ENCODE measurements around the gene NFIA.

The NFIA gene

DNA sequence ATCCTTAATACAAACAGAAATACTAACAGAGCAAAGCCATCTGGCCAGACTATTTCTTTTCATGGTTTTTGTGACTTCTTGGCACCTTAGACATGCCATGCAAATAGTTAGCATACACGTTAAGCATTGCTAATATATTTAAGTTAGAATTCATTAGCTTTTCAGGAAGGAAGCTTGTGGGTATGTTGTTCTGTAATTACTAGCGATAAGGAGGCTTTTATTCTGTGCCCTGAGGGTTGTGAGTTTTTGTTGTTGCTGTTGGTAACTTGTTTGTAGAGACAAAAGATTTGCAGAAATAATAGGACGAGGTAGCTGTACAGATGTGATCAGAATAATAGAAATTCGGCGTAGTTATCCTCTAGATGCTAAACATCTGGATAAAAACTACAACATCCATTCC, 337.3 kb downstream of the NFIA start:
- Mint-ChIP-seq H3K4me1 (peaks cover 8% of the 10 kb centered on the region), H3K9me3 (no peaks in the 10 kb centered on the region), H3K27ac (no peak overlapping the region), H3K4me3 (no peak overlapping the region), H3K27me3 (peaks cover 16% of the 10 kb centered on the region), H3K36me3 (no peaks in the 10 kb centered on the region)
- no peak for ATAC-seq

DNA sequence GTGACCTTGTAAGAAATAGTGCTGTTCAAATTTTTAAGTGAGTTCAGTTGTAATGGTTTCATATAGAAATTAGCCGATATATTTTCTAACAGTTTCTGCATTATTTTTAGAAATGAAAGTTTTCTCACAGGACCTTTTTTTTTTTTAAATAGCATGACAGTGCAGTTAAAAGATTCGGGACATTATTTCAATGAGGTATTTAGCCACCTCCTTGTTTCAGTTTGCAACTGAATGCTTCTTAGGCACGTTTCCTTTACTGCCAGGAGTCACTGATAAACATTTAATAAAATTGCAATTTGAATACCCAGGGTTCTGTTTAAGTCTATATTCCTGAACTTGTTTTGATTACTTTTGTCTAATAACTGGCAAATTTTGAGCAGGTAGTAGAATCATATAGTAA, 337.9 kb downstream of the NFIA start:
- H3K9me3 Mint-ChIP-seq = no peaks in the 10 kb centered on the region
- no peak overlapping the region for H3K4me3 Mint-ChIP-seq
- peaks cover 16% of the 10 kb centered on the region for H3K27me3 Mint-ChIP-seq
- no peak overlapping the region for H3K27ac Mint-ChIP-seq
- no peaks in the 10 kb centered on the region for H3K36me3 Mint-ChIP-seq
- H3K4me1 Mint-ChIP-seq = peaks cover 9% of the 10 kb centered on the region
- ATAC-seq = no peak

DNA sequence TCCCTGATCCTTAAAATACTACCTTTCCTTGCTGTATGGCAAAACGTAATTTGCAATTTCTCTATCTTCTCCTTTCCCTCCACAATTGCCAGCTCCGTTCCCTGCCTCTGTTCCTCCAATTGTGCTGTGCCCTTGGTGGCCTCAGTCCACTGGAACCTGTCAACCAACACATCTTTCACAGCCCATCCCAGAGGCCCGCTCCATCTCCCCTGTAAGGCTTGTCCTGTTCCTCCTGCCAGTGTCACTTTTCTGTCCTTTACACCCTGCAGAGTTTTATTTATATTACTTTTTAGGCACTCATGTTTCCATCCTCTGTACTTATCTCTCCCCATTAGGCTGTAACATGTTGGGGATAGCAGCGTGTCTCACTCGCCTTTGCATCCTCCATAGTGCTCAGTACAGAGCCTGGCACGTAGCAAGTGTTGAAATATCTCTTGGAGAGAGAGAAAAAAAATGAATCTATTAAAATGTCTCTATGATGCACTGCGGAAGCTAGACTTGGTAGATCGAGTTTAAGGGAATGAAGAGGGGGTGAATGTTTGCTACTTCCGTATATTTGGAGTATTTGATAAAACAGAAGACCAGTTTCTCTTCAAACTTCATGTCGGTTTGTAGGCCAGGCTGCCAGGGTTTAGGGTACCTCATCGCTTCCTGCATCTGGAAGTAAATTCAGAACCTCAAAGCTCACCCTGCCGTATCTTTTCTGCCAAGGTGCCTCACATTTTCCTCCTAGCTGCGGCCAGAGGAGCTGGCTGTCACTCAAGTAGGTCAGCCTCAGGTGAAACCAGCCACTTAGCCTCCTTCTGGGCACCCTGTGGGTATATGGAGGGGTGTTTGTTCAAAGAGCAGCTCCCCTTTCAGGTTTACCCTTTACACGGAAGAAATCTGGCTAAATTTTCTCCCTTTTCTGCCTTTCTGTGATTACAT, 338.8 kb downstream of the NFIA start:
- Mint-ChIP-seq H3K27me3 (peaks cover 18% of the 10 kb centered on the region), H3K4me1 (peaks cover 9% of the 10 kb centered on the region), H3K4me3 (no peak overlapping the region), H3K27ac (no peak overlapping the region), H3K9me3 (no peaks in the 10 kb centered on the region), H3K36me3 (no peaks in the 10 kb centered on the region)
- ATAC-seq = no peak

DNA sequence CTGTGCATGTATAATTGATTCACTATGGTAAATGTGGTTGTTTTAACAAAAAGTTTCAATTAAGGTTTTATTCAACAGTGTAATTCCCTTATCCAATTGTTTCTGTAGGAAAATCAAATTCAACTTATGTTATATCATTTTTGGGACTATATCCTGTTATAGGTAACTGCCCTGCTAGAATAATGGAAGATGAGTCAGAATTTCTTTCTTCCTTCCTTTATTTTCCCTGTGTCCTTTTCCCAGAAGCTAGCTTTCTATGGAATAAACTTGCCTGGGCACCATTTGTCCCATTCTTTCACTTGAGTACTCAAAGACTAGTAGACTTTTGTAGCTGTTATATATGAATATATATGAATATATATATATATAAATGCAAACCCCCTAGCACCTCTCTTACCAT, 341.3 kb downstream of the NFIA start:
- Mint-ChIP-seq H3K4me3 (no peak overlapping the region), H3K27ac (no peak overlapping the region), H3K27me3 (peaks cover 28% of the 10 kb centered on the region), H3K4me1 (peaks cover 9% of the 10 kb centered on the region), H3K36me3 (no peaks in the 10 kb centered on the region), H3K9me3 (no peaks in the 10 kb centered on the region)
- no peak for ATAC-seq

DNA sequence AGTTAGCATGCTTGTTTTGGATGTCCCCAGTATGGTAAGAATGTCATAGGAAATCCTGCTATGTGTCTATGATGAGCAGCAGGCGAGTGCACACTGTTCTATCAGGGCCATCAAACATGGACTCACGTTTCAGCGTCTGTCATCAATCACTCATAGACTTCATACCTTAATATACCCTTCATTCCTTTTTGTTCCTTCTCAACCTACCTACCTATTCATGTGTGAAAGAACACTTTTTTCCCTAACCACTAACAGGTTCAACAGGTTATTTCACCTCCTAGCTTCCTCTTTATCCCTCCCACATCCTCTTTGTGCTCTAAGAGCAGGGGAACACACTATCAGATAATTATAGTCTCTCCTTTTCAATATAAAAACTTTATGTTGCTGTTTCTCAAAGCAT, 342.0 kb downstream of the NFIA start:
- Mint-ChIP-seq H3K4me3 (no peak overlapping the region), H3K9me3 (no peaks in the 10 kb centered on the region), H3K4me1 (peaks cover 9% of the 10 kb centered on the region), H3K27ac (no peak overlapping the region), H3K36me3 (no peaks in the 10 kb centered on the region), H3K27me3 (peaks cover 28% of the 10 kb centered on the region)
- ATAC-seq = no peak

DNA sequence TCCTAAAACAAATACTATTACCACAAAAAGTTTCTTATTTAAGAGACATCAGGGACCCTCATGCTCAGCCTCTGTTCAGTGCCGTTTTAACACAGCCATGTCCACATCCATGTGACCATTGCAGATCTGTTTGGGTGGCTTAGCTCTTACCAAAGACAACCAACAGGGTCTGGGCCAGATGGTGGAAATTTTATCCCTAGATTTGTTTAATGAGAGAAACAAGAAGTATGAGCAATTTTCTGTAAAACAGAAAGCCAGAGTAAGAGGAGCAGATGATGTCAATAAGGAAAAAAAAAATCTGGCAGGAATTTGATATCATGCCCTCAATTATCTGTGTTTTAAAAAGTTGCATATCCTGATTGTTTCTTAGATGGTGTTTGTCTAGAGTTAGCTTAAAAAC, 342.7 kb downstream of the NFIA start:
- no peak overlapping the region for H3K27ac Mint-ChIP-seq
- ATAC-seq = no peak
- peaks cover 9% of the 10 kb centered on the region for H3K4me1 Mint-ChIP-seq

DNA sequence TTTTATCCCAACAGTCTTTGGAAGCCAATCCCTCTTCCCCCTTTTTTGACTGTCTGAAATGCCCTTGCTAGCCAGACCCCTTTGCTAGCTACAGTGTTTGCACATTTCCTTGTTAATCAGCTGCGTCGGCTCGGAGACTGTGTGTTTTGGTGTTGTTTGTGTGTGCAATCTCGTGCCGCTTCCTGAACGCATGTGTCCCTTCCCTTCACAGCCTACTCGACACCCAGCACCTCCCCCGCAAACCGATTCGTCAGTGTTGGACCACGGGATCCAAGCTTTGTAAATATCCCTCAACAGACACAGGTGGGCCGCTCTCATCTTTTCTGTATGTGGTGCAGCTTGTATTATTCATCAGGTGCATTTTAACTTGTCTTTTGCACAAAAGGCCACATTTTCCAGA, 343.9 kb downstream of the NFIA start:
- Mint-ChIP-seq H3K36me3 (no peaks in the 10 kb centered on the region), H3K4me3 (no peak overlapping the region), H3K27me3 (peaks cover 19% of the 10 kb centered on the region), H3K27ac (no peak overlapping the region), H3K9me3 (peaks cover 3% of the 10 kb centered on the region), H3K4me1 (peaks cover 9% of the 10 kb centered on the region)
- ATAC-seq = no peak

More for the DNA sequence above, 342.7 kb downstream of the NFIA start:
- Mint-ChIP-seq H3K9me3 (peaks cover 3% of the 10 kb centered on the region), H3K4me3 (no peak overlapping the region), H3K27me3 (peaks cover 28% of the 10 kb centered on the region), H3K36me3 (no peaks in the 10 kb centered on the region)

DNA sequence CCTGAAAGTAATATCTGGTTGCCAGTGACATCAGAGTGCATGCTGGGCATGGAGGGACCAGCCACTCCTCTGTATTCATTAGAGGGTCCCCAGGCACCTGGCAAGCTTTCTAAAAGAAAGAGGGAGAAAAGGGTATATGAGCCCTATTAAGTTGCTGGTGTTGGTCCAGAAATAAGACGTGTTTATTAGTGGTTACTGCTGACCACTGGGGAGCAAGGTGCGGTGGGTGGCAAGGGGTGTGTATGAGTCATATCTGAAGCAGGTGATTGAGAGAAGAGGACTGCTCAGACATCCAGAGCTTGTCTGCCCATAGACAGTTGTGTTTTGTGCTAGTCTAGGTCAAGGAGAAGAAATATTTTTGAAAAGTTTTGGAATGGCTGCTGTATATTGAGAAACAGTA, 344.5 kb downstream of the NFIA start:
- no peak for ATAC-seq
- H3K27me3 Mint-ChIP-seq = peaks cover 13% of the 10 kb centered on the region
- peaks cover 3% of the 10 kb centered on the region for H3K9me3 Mint-ChIP-seq
- no peak overlapping the region for H3K27ac Mint-ChIP-seq
- no peak overlapping the region for H3K4me3 Mint-ChIP-seq
- H3K36me3 Mint-ChIP-seq = no peaks in the 10 kb centered on the region
- H3K4me1 Mint-ChIP-seq = peaks cover 9% of the 10 kb centered on the region

DNA sequence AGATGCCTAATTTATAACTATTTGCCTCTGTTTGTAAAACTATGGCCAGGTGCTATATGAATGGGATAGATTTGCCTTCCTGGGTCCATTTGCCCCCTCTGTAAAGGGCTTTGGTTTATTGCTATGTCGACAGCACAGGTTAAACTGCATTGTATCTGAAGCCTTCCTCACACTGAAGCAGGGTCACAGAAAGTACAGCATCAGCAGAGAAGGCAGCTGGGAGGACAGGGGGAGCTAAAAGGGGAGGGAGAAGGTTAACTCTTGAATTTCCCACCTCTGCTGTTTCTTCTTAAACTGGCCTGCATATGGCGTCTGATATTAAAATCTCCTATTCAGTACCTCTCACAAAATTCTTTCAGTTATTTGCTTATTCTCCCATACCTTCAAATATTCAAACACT, 345.1 kb downstream of the NFIA start:
- H3K27me3 Mint-ChIP-seq = peaks cover 12% of the 10 kb centered on the region
- H3K27ac Mint-ChIP-seq = no peak overlapping the region
- peaks cover 9% of the 10 kb centered on the region for H3K4me1 Mint-ChIP-seq
- no peak overlapping the region for H3K4me3 Mint-ChIP-seq
- peaks cover 3% of the 10 kb centered on the region for H3K9me3 Mint-ChIP-seq
- no peak for ATAC-seq
- no peaks in the 10 kb centered on the region for H3K36me3 Mint-ChIP-seq

DNA sequence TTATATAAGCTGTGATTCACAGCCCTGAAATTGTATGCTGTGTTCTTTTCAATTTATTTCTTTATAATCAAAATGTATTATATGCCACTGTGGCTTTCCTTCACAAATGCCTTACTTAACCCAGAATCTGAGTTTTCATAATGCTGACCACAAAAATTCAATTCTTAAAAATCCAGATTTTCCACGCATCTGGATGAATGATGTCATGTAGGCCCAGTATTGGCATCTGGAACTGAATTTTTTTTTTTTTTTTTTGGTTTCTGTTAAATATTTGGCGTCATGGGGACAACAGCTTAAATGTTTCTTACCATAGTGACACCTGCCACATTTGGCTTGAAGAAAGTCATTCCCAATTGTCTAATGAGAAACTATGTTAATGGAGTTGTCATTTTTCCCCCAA, 345.8 kb downstream of the NFIA start:
- peaks cover 9% of the 10 kb centered on the region for H3K4me1 Mint-ChIP-seq
- ATAC-seq = no peak
- no peaks in the 10 kb centered on the region for H3K36me3 Mint-ChIP-seq
- H3K27ac Mint-ChIP-seq = no peak overlapping the region
- H3K9me3 Mint-ChIP-seq = peaks cover 3% of the 10 kb centered on the region
- no peak overlapping the region for H3K4me3 Mint-ChIP-seq
- H3K27me3 Mint-ChIP-seq = peaks cover 12% of the 10 kb centered on the region

DNA sequence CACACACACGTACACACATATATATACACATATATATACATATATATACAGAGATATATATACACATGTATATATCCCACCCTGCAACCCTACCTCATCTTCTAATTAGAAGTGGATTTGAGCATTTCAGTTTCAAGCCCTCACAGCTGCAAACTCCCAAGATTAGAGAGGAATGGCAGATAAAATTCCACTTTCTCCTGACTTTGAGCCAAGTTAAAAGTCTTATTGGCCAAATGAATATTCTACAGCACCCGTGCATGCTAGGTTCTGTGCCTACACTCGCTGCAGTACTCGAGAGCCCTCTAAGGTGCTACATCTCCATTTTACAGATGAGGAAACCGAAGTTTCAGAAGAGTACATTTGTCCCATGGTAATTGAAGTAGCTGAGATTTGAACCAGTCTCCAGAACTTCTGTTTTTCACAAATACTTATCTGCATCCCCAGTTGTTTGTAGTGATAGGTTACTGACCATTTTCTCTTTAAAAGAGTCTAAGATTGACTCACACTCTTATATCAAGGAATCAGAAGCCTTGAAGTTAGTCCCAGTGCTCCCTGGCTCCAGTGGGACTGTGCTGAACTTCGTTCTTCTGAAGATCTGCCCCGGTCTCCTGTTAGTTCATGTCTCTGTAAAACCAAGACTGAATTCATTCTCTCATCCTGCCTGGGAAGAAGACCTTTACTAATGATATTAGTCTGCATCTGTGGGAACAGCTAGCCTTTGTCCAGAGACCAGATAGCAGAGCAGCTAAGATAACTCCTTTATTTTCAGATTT, 350.4 kb downstream of the NFIA start:
- peaks cover 9% of the 10 kb centered on the region for H3K27me3 Mint-ChIP-seq
- H3K9me3 Mint-ChIP-seq = peaks cover 3% of the 10 kb centered on the region
- no peak for ATAC-seq
- no peaks in the 10 kb centered on the region for H3K4me1 Mint-ChIP-seq
- H3K27ac Mint-ChIP-seq = no peak overlapping the region
- no peaks in the 10 kb centered on the region for H3K36me3 Mint-ChIP-seq
- H3K4me3 Mint-ChIP-seq = no peak overlapping the region

DNA sequence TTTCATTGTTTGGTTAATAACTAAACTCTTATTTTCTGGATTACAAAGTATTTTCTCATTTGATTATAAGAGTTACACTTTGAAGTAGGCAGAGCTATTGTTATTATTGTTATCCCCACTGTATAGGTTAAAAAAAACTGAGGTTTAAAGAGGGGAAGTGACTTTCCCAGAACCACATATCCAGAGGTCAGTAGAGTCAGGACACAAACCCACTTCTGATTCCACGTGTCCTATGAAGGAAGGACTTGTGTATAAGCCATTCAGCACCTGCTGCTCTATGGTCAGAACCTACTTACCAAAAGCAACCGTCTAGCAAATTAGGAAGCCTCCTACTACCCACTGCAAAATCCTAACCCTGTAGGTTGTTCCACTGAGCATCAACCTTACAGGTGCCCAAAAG, 351.3 kb downstream of the NFIA start:
- no peak for ATAC-seq
- no peak overlapping the region for H3K4me3 Mint-ChIP-seq
- no peak overlapping the region for H3K27ac Mint-ChIP-seq
- no peaks in the 10 kb centered on the region for H3K36me3 Mint-ChIP-seq
- H3K4me1 Mint-ChIP-seq = no peaks in the 10 kb centered on the region
- H3K27me3 Mint-ChIP-seq = peaks cover 9% of the 10 kb centered on the region
- H3K9me3 Mint-ChIP-seq = peaks cover 3% of the 10 kb centered on the region

DNA sequence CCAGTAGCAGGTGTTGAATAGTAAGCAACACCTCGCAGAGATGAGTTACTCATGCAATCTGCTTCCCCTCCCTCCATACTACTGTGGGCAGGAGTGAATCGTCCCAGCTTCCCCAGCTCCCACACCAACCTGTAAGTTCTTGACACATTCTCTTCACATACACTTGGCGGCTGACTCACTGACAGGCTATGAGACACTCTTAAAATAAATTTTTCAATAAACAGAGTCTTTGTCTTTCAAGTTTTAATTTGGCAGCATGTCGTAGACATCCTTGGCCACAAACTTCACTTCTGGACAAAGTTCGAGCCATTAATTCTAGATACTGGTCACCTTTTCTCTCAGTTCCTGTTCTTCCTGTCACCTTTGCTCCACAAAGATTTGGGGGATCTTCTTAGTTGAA, 351.9 kb downstream of the NFIA start:
- Mint-ChIP-seq H3K4me1 (no peaks in the 10 kb centered on the region), H3K9me3 (peaks cover 3% of the 10 kb centered on the region), H3K27ac (no peak overlapping the region), H3K27me3 (peaks cover 9% of the 10 kb centered on the region), H3K4me3 (no peak overlapping the region), H3K36me3 (no peaks in the 10 kb centered on the region)
- no peak for ATAC-seq

DNA sequence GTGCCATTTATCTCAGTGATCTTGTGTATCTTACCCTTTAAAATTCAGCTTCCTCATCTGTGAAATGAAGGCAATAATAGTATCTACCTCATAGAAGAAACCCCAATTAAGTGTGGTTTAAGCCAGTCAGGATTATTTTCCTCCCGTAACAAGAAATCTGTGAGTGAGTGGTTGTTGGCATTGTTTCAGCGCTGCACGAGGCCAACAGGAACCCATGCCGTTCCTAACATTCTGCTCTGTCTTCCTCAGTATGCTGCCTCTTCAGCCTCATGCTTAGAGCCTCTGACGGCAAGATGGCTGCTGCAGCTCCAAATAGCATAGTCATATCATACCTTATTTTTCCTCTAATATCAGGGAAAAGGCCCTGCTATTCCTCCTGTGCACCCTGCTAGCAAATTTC, 352.9 kb downstream of the NFIA start:
- Mint-ChIP-seq H3K27ac (no peak overlapping the region), H3K27me3 (peaks cover 9% of the 10 kb centered on the region), H3K9me3 (no peaks in the 10 kb centered on the region), H3K4me3 (no peak overlapping the region), H3K36me3 (no peaks in the 10 kb centered on the region), H3K4me1 (no peaks in the 10 kb centered on the region)
- no peak for ATAC-seq

DNA sequence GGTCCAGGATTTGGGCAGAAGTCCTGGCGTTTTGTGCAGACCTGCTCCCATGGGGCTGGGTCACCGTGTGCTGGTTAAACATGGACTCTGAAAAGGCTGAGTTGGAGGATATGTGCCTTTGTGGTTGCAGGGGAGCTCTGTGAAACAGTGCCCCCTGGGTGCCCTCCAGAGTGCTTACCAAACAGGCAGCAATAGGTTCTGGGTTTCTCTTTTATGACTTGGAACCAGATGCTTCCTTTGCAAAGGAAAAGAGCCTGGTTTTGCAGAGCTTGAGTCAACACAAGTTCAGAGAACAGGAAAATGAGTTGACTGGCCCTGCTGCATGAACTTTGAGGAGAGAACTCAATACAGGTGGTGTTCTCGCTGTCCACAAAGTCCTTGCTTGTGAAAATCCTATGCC, 353.7 kb downstream of the NFIA start:
- Mint-ChIP-seq H3K36me3 (no peaks in the 10 kb centered on the region), H3K9me3 (no peaks in the 10 kb centered on the region), H3K4me1 (no peaks in the 10 kb centered on the region), H3K4me3 (no peak overlapping the region), H3K27me3 (peaks cover 9% of the 10 kb centered on the region), H3K27ac (no peak overlapping the region)
- no peak for ATAC-seq
